HG03064 (cell line): ENCODE results near the gene RGS6.

Experiments
- ATAC-seq: cut with Tn5 transposase; IDR thresholded peaks from one replicate; pipeline ENCODE4 v1.9.1; 2021; ENCODE audit warnings: low read depth; ENCODE audit not compliant: unreplicated experiment

Gene RGS6

DNA sequence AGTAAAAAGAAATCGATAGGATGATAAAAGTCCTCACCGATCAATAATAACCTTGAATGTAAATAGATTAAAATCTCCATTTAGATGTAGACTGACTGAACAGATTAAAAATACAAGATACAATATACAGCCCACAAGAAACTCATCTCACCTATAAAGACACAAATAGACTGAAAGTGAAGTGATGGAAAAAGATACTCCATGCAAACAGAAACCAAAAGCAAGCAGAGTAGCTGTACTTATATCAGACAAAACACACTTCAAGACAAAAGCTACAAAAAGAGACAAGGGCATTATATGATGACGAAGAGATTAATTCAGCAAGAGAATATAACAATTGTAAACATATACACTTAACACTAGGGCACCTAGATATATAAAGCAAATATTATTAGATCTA is 444.8 kb downstream of the RGS6 start:
- ATAC-seq = no peak

DNA sequence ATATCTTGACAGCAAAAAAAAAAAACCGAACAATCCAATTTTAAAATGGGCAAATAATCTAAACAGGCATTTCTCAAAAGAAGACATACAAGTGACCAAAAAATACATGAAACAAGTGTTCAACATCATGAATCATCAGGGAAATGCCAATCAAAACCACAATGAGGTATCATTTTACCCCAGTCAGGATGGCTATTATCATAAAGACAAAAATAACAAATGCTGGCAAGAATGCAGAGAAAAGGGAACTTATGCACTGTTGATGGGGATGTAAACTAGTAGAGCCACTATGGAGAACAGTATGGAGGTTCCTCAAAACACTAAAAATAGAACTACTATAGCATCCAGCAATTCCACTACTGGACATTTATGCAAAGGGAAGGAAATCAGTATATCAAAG is 448.2 kb downstream of the RGS6 start:
- ATAC-seq = no peak

DNA sequence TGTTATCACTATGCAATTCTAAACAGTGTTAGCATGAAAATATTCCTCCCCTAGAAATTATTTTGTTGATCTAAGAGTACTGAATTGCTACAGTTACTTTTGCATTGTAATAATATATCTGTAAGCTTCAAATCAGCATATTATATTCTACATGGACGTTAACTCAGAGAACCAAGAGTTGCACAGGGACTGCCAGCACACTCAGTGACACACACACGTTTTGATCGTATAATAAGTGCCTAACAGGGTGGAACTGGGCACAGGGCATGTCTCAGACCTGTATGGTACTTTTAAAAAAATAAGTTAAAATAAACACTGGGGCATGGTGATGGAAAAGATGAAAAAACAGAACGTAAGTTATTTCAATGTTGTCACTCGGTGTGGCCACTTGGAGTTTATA is 451.6 kb downstream of the RGS6 start:
- ATAC-seq = no peak

DNA sequence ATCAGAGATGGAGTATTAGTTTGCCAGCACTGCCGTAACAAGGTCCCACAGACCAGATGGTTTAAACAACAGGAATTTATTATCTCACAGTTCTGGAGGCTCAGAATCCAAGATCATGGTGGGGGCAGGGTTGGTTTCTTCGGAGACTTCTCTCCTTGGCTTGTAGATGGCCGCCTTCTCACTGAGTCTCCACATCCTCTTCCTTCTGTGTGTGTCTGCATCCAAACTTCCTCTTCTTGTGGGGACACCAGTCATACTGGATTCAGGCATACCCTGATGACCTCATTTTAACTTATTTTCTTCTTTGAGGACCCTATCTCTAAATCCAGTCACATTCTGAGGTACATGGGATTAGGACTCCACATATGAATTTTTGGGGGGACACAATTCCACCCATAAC is 455.5 kb downstream of the RGS6 start:
- no peak for ATAC-seq

DNA sequence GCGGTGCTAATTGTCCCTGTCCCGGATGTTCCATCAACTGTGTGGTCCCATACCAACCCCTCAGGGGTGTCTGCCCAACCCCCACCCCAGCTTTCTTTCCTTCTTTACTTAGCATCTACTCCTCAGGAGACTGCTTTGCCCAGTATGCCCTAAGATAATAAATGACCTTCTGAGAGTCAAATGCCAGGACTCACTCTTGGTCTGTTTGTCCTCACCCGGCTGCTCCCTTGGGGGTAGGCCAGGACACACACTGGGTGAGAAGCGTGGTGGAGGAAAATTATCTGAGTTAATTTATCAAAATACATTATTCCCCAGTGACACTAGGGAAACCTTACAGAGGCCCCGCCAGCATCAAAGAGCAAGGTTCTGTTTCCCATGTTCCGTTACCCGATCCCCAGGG is 457.0 kb downstream of the RGS6 start:
- no peak for ATAC-seq

DNA sequence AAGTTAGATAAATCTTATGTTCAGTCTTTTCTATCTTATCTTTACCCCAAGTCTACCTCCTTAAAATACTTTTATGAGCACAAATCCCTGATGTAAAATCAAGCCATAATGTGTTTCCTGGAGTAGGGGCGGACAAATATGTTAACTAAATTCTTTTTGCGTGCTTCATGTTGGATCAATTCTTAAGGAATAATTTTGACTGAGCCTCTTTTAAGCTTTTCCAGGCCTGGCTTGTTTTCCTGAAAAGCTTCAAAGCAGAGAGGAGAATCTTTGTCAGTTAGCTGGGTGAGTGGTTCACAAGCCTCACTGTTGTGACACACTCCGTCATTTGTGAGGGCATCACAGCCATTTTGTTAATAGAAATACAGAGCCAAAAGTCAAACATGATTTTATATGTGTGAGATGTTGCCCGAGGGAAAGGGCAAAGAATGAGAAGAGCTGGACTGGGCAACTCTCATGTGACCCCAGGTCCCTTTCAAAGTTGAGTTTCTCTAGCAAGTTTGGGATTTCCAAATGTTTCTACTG is 468.9 kb downstream of the RGS6 start:
- no peak for ATAC-seq

DNA sequence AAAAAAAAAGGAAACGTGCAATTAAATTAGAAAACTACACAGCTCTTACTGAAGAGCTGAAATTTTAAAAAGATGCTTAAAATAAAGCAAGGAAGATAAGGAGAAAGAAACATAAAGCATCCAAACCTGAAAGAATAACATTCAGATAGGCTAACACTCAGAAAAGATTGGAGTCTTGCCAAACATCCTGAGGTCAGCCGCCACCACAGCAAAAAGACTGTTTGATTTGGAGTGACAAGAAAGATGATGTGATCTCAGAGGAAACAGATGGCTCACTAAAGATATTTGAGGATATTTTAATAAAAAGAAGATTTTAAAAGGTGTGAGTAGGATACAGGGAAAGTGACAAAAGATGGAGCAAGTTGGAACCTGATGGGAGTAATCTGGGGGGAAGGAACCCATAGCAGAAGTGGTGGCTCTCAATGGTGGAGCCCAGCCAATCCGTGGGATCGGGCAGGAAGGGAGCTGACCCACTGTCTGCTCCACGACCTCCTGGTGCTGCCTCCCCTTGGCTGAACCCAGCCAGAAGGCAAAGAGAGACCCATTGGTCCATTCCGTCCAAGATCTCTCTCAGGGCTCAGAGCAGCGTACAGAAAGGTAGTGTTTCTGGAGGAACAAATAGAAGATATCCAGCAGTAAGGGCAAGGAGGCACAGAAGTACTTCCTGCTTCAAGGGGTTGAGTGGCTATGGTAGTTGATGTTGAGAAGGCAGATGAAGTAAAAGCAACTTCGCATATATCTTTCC is 469.6 kb downstream of the RGS6 start:
- ATAC-seq = no peak

DNA sequence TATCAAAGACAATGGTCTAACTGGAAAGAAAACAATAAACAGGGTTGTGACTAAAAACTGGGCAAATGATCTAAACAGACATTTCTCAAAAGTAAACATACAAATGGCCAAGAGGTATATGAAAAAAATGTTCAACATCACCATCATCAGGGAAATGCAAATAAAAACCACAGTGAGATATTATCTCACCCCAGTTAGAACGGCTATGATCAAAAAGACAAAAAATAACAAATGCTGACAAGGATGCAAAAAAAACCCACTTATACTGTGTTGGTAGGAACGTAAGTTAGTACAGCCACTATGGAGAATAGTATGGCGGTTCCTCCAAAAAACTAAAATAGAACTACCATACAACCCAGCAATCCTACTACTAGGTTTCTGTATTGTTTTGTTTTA is 470.1 kb downstream of the RGS6 start:
- no peak for ATAC-seq

DNA sequence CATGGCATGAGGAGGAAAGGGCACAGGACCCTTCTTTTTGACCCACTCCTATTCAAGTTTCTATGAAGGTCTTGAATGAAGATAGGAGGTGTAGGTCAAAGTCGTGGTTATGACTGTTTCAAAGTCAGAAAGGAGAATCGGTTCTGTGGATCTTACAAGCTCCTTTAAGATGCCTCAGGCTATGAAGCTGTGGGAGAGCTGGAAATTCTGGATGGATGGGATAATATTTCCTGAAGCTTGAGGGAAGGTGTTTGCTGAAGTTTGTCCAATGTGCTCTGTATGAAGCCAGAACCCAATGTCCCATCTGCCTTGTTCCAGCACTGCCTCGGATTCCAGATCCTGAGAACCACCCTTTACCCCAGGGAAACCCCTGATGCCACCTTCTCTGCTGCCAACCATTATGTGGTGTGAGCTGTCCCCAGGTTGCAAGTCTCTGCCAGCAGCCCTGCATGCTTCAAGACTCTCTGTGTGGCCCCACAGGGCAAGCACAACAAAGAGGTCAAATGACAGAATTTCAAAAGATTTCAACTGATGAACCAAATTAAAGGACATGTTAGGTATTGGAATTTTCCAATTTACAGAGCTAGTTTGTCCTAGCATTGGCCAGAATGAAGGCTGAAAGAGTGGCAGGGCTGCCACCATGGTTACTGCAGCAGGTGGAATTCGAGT is 472.0 kb downstream of the RGS6 start:
- ATAC-seq = no peak

DNA sequence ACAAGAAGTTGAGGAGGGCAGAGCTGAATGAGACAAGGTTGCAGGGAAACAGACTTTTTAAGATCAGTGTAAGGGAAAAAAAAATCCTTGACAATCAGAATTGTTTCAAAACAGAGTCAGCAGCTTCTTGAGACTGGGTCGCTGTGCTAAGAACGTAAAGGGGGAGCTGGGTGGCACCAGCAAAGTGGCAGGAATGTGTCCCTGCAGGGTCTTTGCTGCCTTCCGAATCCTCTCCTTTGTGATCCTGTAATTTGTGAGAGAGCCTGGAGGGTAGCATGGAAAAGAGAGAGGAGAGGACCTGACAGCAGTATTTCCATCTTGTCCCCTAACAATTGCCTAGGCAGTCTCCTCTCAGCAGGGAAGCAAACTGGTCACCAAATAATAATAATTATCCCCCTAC is 472.8 kb downstream of the RGS6 start:
- ATAC-seq = no peak

DNA sequence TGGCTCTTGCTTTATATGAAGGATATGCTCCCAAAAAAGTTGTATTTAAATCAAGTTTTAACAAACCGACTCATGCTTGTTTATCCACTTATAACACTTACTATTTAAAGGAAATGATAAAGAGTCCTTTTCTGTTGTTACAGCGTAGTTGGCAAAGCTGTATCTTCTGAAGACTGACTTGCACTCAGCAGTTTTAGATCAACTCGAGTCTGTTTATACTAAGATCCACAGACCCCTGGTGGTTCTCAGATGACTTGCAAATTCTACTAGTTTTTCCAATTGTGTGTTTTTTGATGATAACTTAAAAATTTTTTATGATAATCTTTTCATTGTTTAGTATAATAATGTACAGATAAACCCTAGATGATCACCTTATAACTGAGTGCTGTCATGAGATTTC is 475.8 kb downstream of the RGS6 start:
- no peak for ATAC-seq

DNA sequence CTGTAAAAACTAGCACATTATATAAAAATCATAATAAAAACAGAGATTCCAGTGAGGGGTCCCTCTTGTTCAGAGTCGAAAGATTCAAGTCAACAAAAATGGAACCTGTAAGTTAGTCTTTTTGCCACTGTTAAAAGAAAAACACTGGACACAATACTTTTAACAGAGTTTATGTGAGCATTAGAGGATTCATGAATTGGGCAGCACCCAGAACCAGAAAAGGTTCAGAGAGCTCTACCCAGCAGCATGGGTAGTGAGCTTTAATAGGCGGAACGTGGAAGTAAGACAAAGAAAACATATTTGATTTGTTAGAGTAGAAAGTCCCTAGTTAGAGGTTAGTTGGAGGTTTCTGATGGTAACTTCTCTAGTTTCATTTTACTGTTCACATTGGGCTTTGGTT is 476.8 kb downstream of the RGS6 start:
- no peak for ATAC-seq

DNA sequence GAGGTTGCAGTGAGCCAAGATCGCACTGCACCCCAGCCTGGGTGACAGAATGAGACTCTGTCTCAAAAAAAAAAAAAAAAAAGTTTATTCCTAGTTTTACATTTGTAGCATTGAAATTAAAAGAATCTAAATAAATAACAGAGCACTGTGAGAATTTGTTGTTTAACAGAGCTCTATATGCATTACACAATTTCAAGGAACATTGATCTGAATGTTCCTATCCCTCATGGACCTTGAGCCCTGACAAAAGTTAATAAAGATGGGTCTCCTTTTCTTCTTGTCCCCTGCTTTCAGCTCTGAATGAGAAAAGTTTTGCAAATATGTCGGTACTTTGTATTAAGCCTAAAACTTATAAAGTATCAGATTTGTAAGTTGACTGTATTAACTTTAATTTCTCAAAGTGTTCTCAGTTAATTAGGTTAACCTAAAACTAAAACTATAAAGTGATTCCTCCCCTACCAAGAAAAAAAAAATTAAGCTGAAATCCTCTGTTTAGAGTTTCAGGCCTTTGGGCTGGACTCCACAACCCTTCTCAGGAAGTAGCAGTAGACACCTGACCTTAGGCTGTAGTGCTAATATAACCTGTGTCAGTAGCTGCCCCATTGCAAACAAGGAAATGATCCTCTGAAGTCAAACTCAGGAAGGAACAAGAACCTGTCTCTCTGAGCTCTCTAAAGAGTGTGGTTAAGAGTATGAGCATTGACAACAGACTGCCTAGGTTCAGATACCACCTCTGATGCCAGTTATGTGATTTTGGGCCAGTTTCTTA is 484.0 kb downstream of the RGS6 start:
- ATAC-seq = no peak

DNA sequence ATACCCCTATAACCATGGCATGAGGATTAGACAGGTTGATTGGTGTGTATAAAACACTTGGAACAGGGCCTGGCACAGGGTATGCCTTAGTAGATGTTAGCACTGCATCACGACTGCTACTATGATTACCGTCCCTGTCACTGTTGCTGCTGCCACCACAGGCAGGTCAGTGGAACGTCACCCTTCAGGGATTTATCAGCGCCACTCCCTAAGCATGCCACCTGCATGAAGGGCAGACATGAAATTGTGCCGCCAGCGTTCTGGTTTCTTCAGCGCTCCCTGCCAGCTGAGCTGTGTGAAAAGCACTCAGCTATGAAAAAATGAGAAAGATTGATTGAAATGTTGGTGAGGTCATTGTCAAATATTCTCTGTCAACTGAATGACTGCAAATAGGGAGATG is 484.7 kb downstream of the RGS6 start:
- no peak for ATAC-seq

DNA sequence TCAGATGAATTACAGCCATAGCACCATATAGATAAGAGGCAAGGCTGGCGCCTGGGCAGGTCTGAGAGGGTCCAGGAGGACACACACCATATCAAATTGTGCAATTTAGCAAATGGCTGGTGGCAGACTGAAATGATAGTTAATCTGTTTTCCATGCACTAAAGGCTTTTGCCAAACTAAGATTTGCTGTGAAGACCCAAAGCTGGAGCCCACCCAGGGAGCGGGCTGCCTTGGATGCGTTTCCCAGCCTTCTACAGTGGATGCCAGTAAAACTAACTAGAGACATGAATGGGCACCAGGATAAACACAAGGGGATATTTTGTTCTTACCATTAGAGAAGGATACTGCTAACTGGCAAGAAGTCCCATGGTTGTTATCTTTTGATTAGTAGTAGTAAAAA is 486.6 kb downstream of the RGS6 start:
- no peak for ATAC-seq

DNA sequence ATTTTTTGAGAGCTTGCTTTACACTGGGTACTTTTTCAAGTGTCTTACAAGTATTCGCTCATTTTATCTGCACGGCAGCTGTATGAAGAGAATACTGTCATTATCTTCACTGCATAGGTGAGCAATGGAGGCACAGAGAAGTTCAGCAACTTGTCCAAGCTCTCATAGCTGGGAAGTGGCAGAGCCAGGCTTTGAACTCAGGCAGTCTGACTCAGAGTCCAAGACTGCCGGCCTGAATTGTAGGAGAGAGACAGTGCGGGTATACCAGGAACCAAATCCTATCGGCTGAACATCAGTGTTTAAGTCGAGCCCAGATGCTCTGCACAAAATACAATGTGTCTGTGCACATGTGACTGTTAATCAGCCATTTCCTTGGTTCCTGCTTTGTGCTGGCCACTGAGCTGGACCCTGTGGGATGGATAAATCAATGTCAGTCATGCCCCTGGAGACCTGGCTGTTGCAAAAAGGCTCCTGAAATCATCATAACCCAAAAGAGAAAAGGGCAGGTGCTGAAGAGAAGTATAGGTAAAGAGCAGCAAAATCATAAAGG is 487.1 kb downstream of the RGS6 start:
- ATAC-seq = no peak

DNA sequence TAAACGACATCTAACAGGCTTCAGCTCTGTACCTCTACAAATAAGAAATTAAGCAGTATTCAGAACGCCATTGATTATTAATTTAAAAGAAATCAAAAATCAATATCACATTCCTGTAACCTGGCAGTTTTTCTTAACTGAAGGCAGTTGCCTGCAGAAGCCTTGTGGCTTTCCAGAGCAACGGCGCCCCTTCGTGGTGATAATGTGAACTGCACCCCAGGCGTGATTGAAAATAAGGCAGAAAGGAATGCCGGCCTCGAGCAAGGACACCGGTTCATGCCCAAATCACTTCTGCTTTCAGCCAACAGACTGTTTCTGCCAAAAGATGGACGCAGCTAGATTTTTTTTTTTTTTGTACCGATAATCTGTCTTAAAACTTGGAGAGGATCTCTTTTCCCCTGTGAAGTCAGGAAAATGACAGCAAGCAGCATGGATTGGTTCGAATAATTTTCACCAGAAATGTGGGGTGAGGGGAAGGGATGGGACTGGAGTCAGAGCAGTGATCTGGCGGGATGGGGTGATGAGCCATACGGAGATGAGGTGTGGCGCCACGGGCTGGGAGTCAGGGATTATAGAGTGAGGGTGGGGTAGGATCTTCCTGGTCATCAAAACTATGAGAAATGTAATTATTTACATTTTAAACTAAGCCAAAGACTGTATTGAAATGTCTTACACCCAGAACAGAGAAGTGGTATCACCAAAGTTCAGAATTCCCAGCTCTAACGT is 488.7 kb downstream of the RGS6 start:
- ATAC-seq = no peak

DNA sequence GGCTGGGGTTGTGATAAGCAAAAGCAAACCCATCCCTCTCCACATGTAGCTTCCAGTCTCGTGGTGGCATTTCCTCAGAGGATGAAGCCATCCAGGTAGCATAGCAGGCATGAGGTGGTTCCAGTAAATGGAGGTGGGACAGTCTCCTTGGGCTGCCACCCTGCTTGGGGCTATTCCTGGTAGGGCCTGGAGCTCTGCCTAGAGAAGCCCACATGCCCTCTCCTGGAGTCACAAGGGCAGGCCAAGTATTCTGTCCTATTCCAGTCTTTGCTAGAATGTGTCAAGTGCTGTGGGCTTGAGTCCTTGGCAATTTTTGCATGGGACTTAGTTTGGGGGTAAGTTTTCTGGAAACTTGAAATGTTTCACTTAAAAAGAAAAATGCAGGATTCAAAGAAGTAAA is 491.7 kb downstream of the RGS6 start:
- ATAC-seq = no peak

DNA sequence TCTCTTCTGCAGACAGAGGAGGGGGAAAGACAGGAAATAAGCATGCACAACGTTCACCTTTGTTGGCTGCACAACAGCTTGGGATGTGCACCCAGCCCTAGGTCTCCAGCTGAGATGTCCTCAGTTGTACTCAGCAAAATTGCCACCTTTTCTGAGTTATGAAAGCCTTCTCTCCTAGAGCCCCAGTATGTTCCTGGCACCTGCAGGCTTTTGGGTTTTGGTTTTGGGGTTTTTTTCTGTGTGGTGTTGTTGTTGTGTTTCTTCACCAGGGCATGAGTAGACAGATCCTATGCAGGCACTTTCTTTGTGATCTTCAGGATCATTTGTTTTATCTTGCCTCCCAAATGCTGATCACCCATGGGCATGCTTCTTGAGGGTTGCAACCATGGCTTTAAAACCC is 498.2 kb downstream of the RGS6 start:
- no peak for ATAC-seq

DNA sequence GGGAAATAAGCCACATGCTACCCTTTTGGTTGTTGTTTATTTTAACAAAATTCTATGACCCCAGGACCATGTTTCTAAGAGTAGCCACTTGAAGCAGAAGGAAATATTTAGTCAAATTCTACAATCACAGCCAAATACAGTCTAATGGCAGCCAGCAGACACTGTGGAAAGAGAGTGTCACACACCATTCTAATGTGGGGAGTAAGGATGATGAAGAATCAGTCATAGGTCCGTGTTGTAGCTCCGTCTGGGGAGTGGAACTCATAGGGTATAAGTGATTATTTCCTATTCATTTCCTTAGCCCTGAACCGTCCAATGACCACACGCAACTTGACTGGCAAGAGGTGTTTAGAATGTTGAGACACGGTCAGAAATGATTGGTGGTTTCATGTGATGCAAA is 500.5 kb downstream of the RGS6 start:
- ATAC-seq = no peak

DNA sequence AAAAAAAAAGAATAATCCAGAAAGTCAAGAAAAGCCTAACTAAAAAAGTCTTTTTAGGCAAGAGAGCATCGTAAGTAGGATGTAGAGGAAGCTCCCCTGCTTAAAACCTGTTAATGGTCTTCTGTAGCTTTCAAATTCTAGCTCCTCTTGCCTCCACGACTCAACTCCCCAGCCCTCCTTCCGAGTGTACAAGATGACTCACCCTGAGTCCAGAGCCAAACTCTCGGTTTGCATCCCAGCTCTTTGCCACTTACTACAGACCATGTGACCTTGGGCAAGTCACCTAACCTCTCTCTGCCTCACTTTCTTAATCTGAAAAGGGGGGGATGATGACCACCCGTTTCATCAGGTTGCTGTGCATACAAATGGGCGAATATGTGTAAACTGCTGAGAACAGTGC is 501.3 kb downstream of the RGS6 start:
- no peak for ATAC-seq
